Nephron progenitor cell (in vitro differentiated cells): ENCODE data around the gene KCTD13.
A peak's percentile ranks its signal among the peaks of the same experiment; 100 is the strongest.

Experiments used
- DNase-seq: peaks from one replicate; pipeline ENCODE4 v3.0.0; 2021
- H3K27ac Mint-ChIP-seq: 2 replicates; pipeline ENCODE4 v1.8.0; 2021; ENCODE audit warnings: mild to moderate bottlenecking, moderate library complexity, mixed read lengths
- H3K27me3 Mint-ChIP-seq: 2 replicates; pipeline ENCODE4 v1.8.0; 2021; ENCODE audit warnings: mild to moderate bottlenecking, low read depth, mixed read lengths; ENCODE audit not compliant: poor library complexity
- H3K36me3 Mint-ChIP-seq: 2 replicates; pipeline ENCODE4 v1.8.0; 2021; ENCODE audit warnings: low read depth, mixed read lengths
- H3K4me1 Mint-ChIP-seq: 2 replicates; pipeline ENCODE4 v1.8.0; 2021; ENCODE audit warnings: mixed read lengths
- H3K4me3 Mint-ChIP-seq: 2 replicates; pipeline ENCODE4 v1.8.0; 2021; ENCODE audit warnings: mild to moderate bottlenecking, moderate library complexity, mixed read lengths
- H3K9me3 Mint-ChIP-seq: 2 replicates; pipeline ENCODE4 v1.8.0; 2021; ENCODE audit warnings: mild to moderate bottlenecking, moderate library complexity, mixed read lengths
- CTCF ChIP-seq: fragments of 200-600 bp; sonication (generic); IDR thresholded peaks from 2 replicates; pipeline ENCODE4 v1.5.0; 2021; ENCODE audit warnings: antibody characterized with exemption

The KCTD13 gene

GRCh38 chr16:29900102-29900887, 25.7 kb downstream of the KCTD13 start, which contains the start of gene ASPHD1:
ASPHD1 (plus strand) TSS chr16:29900488; CDS start chr16:29900972, 484 bp downstream.
- no peaks in the 10 kb centered on the region for H3K36me3 Mint-ChIP-seq
- peaks cover 40% of the 10 kb centered on the region for H3K27me3 Mint-ChIP-seq
- no peak within 1 kb of the TSS for H3K27ac Mint-ChIP-seq

GRCh38 chr16:29899516-29900101, 26.4 kb downstream of the KCTD13 start, which contains the start of gene SEZ6L2:
SEZ6L2 (minus strand) TSS chr16:29899550; CDS start chr16:29899019, 531 bp downstream.
- peak within 1 kb of the TSS; percentile 80 for H3K4me3 Mint-ChIP-seq
- no peaks in the 10 kb centered on the region for H3K36me3 Mint-ChIP-seq
- H3K27me3 Mint-ChIP-seq = peaks cover 46% of the 10 kb centered on the region
- H3K27ac Mint-ChIP-seq = no peak within 1 kb of the TSS
- H3K4me1 Mint-ChIP-seq = peaks cover 51% of the 10 kb centered on the region
- TF ChIP-seq CTCF = no peak
- no peaks in the 10 kb centered on the region for H3K9me3 Mint-ChIP-seq
- peak; percentile 98 for DNase-seq

More at GRCh38 chr16:29900102-29900887, 25.7 kb downstream of the KCTD13 start, which contains the start of gene ASPHD1:
- DNase-seq = peak; percentile 65
- H3K4me3 Mint-ChIP-seq = peak within 1 kb of the TSS; percentile 80
- TF ChIP-seq CTCF = no peak
- H3K9me3 Mint-ChIP-seq = no peaks in the 10 kb centered on the region
- H3K4me1 Mint-ChIP-seq = peaks cover 51% of the 10 kb centered on the region

GRCh38 chr16:29898804-29899515, 27.1 kb downstream of the KCTD13 start:
- Mint-ChIP-seq H3K4me3 (peak overlapping the region; percentile 80), H3K27ac (no peak overlapping the region), H3K27me3 (peaks cover 47% of the 10 kb centered on the region), H3K9me3 (no peaks in the 10 kb centered on the region), H3K36me3 (no peaks in the 10 kb centered on the region), H3K4me1 (peaks cover 51% of the 10 kb centered on the region)
- peak; percentile 44 for DNase-seq
- no peak for TF ChIP-seq CTCF

GRCh38 chr16:29898135-29898803, 27.8 kb downstream of the KCTD13 start:
- peak overlapping the region; percentile 80 for H3K4me3 Mint-ChIP-seq
- peaks cover 46% of the 10 kb centered on the region for H3K4me1 Mint-ChIP-seq
- no peak for TF ChIP-seq CTCF
- H3K27me3 Mint-ChIP-seq = peaks cover 42% of the 10 kb centered on the region
- H3K27ac Mint-ChIP-seq = no peak overlapping the region
- peak; percentile 63 for DNase-seq
- H3K36me3 Mint-ChIP-seq = no peaks in the 10 kb centered on the region
- H3K9me3 Mint-ChIP-seq = no peaks in the 10 kb centered on the region

GRCh38 chr16:29897333-29897732, 28.7 kb downstream of the KCTD13 start:
- no peak for TF ChIP-seq CTCF
- H3K4me3 Mint-ChIP-seq = no peak overlapping the region
- H3K27me3 Mint-ChIP-seq = peaks cover 39% of the 10 kb centered on the region
- H3K4me1 Mint-ChIP-seq = peaks cover 46% of the 10 kb centered on the region
- H3K27ac Mint-ChIP-seq = peak overlapping the region; percentile 11
- no peaks in the 10 kb centered on the region for H3K9me3 Mint-ChIP-seq
- no peaks in the 10 kb centered on the region for H3K36me3 Mint-ChIP-seq
- DNase-seq = no peak
